Activated CD8-positive, alpha-beta memory T cell treated with anti-CD3 and anti-CD28 coated beads for 48 hours (primary cell): ENCODE data around the gene PPP1R9B.
A peak's percentile ranks its signal among the peaks of the same experiment; 100 is the strongest.

Source experiments
- DNase-seq, 3 experiments: peaks; one replicate each; pipeline ENCODE4 v3.0.0-alpha.2; 2020; ENCODE audit warnings: low read depth in 2 of 3, low spot score in 2 of 3

PPP1R9B gene

DNA sequence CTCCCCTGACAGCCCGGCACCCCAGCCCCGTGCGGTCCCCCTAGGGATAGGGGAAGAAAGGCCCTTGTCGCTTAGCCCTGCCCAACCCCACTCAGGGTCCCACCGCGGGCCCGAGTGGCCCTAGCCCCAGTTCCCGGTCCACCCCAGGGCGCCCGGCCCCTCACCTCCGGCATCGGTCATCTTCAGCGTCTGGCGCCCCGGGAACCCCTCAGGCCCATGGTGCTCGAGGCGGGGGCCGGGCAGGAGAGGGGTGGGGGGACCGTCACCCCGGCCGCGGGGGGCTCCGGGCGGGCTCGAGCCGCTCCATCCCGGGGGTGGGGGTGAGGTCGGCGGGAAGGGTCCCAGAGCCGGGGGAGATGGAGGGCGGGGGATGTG, 21.1 kb downstream of the PPP1R9B start:
- DNase-seq, result no peak

DNA sequence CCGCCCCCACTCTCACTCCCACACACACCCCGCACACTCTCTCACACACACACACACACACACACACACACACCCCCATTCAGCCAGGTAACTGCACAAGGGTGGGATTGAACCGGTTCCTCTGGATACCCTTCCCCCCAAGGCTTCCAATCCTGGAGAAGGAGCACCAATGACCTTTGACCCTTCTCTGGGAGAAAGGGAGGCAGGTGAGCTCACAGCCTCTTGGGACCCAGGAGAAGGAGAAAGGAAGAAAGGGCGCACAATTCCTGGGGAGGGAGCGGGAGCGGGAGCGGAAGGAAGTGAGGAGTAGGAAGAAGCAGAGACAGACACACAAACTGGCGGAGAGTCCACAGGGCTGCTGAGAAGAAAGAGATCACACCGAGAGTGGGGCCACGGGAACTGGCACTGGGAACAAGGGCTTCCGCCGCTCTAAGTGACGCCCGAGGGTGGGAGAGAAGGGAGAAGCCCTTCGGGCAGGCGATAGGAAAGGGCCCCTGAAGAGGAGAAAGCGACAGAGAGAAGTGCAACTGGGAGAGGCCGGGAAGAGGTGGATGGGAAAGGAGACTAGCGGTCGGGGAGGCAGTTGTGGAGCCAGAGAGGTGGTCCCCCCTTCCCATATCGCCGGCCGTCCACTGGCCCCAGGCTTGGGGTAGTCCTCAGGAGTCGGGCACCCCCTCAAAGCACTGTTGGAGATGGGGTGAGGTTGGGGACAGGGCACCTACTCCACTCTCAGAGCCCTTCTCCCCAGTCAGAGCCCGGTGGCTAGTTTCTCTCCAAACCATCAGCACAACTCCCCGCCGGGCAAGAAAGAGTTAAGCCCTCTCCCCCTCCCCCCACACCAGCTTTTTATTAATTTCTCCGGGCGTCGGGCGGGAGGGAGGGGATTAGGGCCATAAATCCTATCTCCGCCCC, 21.8 kb downstream of the PPP1R9B start:
- DNase-seq, result no peak

DNA sequence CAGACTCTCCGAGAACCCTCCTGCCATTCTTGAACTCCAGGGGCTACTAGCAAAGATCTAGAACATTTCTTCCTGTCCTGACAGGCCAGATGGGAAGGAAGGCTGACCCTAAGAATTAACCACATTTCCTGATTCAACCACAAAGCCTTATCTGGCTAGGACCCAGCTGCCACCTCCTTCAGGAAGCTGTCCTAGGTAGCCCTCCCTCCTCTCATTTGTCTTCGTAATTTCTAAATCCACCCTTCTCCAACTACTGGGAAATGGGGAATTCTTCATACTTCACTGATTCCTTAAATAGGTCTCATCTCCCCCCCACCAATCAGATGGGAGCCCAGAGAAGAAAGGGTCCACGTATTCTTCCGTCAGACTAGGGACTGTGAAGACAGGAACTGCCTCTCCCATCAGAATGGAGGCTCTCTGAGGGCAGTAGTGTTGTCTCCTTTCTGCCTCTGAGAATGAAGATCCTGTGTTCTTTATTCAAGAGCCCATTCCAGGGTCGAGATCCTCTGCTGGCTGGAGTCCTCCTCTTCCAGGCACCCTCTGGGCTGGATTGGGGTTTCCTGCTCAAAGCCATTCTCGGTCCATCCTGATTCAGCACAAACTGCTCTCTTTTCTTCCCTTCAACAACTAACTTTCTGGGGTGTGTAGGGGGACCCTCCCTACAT, 22.6 kb downstream of the PPP1R9B start:
- no peak for DNase-seq

DNA sequence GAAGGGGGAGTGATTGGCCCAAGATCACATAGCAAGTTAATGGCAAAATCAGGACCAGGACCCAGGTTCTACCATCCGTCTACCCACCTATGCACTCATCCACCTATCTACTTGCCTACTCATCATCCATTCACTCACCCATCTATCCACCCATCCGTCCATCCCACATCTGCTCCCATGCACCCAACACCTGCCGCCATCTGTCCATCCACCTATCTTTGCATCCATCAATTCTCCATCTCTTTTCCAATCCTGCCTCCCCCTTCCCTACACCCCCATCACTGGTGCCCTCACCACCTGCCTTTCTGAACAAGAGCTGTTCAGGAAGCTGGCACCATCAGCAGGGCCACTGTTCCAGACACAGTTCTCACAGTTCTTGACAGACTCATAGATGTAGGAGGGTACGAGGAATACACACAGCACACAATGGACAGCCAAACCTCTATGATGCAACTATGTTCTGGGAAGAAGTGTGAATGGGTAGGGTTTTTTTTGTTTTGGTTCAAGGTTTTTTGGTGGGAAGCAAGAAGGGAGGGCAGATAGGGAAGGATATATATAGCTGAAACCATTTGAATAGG, 25.0 kb downstream of the PPP1R9B start:
- no peak for DNase-seq

DNA sequence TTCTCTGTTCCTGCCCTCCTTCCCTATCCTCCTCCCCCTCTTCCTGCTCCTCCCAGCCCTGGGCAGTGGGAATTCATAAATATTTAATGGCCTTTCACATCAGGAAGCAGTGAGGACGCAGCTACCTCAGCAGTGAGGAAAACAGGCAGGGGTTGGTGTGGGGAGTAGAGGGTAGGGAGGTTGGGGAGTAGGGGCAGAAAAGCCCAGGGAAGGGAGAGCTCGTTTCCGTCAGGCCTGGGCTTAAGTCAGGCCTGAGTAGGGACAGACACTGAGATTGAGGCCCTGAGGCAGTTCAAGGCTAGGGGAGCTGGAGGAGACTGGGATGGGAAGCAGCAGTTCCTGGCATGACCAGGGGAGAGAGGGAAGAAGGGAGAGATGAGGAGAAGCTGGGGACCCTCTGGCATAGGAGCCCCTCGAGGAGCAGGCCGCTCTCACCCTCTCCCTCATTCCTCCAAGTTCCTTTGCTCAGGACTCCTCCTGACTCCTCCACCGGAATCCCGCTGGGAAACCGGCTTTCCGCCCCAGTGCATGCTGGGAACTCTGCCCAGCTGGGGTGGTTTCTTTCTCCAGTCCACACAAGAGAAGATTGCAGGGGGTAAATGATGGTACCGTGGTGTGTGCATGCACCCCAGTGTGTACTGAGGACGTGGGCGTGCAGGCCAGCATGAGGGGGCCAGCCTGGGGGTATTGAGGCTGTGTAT, 26.7 kb downstream of the PPP1R9B start:
- no peak for DNase-seq

DNA sequence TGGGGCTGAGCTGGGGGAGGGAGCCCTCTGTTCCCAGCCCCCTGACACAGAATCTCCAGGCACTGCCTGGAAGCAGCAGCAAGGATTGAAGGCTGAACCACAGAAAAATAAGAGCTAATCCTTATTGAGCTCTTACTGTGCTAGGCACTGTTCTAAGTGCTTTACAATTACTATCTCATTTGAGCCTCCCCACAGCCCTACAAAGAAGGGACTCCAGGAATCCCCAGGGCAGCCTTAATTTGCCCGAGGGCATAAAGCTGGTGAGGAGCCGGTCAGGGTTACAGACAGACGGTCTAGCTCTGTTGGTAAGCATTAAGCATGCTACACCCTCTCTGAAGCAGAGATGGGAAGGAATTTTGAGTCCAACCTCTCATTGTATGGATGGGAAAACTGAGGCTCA, 27.5 kb downstream of the PPP1R9B start:
- no peak for DNase-seq

DNA sequence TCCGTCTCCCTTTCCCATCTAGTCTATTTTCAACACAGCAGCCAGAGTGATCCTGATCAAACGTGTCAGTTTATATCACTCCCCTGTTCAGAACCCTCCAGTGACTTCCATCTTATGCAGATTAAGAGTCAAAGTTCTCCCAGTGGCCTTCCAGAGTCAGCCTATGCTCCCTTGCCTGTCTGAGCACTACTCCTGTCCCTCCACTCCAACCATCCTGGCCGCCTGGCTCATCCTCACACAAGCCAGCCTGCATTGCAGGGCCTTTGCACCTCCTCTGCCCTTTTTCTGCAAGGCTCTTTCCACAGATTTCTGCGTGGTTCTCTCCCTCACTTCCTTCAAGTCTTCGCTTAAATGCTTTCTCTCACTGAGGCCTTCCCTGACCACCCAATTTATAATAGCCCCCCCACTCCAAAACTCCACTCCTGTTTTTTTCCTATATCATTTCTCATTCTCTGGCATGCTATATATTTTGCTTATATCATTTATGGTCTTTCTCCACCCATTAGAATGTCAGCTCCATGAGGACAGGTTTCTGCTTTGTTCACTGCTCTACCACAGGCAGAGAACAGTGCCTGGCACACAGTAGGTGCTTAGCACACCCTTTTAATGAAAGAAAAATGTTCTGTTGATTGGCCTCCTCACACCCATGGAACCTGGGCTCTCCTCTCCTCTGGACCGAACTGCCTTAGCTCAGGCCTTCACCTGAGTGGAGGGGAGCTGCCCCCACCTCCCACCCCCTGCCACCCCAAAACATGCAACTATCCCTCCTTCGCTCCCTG, 29.8 kb downstream of the PPP1R9B start:
- DNase-seq, result no peak

DNA sequence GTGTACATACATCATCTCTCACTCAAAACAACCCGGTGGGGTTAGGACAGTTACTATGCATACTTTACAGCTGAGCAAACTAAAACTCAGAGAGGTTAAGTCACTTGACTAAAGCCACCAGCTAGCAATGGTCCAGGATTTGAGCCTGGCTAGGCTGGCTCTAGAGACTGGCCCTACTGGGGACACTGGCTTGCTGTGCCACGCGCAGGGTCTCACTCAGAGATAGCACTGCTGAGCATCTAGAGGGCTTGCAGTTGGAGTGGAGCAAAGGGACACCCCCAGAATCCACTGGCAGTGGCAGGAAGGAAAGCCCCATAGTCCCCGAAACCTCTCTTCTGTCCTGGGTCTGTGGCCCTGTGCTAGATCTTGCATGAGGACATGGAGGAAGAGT, 31.7 kb downstream of the PPP1R9B start:
- no peak for DNase-seq

DNA sequence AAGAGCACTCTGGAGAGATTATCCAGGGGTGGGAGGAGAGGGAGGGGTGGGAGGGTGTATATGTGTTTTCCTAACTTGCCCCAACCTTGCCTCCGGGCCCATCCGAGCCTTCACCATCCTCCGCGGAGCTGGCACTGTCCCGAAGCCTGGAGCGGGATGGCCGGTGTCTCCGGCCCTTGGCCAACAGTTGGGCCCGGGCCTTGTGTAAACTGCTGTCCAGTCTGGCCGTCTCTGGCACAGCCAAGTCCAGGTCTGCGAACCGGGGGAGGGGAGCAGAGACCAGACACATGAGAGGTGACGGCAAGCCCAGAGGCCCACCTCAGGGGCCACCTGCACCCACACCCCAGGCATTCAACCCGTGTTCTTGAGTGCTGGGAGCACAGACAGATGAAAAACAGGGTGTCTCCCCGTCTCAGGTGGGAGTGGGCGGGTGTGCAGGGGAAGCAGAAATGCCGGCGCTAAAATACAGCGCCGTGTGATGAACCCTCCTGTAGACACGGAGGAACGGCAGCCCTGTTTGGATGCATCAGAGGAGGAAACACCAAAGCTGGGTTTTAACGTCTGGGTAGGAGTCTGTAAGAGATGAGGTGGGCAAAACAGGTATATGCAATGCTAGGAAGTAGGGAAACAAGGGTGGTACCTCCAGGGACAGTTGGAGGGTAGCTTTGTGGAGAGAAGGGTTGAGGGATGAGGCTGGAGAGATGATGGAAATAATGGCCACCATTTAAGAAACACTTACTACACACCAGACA, 32.2 kb downstream of the PPP1R9B start:
- no peak for DNase-seq

DNA sequence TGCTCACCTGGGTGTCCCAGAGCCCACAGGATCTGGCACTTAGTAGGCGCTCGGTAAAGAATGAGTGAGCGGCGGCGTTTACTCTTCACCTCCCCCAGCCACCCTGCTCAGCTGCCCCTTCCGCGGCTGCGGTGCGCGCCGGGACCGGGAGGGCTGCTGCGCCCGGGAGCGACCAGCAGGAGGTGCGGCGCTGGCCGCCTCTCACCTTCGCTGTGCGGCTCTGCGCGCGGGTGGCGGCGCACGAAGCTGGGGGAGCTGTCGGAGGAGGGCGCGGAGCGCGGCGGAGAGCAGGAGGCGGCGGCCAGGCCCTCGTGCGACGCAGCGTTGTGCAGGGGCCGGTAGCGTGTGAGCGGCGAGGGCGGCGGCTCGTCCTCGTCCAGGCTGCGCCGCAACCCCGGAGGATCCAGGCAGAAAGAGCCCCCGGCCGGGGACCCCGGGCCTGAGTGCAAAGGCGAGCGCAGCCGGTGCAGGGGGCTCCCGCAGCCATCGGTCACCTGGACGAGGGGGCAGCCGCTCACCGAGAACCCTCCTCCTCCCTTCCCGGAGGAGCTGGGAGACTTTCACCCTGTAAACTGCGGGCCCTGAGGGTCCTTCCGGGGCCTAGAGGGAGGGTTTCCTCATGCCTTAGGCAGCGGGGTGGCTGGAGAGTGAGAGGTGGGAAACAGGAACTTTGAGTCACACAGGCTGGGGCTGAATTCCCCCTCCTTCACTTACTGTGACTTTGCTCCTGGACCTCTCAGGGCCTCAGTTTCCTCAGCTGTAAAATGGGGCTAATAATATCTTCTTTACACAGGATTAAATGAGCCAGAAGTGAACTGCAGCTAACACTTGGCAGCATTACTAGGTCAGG, 33.0 kb downstream of the PPP1R9B start:
- peak in 1 of 3 experiments; percentile 38 for DNase-seq

DNA sequence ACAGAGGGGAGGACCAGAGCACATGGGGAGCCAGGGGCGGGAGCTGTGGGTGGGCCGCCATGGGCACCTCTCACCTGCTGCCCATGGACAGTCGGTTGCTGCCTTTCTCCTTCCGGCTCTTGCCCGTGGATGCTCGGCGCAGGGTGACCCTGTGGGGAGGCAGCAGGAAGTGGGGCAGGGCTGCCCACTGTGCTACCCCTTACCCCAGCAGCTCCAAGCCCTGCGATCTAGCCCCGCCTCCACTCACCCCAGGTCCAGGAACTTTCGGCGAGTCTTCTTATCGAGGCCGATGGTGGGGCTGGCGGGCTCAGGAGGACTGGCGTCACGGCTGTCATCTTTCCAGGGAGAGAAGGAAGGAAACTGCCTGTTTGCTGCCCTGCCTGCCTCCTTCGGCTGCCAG, 34.7 kb downstream of the PPP1R9B start:
- no peak for DNase-seq

DNA sequence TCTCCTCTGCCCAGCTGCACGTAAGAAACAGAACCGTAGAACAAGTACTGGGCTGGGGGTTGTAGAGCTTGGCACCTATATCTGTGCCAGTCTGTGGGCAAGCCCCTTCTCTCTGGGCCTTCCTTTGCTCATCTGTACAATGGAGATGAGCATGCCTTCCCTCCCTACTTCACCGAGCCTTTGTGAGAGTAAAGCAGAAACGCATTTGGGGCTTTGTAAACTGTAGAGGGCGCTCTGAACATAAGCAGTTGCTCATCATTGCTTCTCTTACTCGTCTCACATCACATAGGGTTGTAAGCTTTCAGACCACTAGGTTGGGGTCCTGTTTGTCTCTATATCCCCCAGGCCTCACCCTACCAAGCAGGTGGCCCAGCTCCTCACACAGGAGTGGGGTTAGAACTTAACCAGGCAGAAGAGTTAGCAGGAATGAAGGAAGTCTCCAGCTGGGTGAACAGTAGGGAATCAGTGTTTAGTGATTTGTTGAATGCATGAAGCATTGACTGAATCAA, 35.6 kb downstream of the PPP1R9B start:
- DNase-seq, result no peak

DNA sequence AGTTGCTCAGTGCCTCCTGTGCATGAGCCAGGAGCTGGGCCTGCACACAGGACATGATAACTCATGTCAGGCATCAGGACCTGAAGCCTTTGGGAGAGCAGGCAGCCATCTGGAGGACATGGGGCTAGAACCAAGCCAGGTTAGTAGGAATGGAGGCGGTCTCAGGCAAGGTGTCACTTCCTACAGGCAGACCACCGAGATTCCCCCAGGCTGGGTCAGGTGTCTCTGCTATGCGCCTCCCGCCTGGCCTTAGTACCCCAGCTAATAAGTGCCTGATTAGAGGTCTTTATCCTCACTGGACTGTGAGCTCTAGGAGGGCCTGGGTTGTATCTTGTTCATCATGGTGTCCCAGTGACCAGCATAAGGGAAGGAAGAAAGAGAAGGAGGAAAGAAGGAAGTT, 36.1 kb downstream of the PPP1R9B start:
- no peak for DNase-seq

DNA sequence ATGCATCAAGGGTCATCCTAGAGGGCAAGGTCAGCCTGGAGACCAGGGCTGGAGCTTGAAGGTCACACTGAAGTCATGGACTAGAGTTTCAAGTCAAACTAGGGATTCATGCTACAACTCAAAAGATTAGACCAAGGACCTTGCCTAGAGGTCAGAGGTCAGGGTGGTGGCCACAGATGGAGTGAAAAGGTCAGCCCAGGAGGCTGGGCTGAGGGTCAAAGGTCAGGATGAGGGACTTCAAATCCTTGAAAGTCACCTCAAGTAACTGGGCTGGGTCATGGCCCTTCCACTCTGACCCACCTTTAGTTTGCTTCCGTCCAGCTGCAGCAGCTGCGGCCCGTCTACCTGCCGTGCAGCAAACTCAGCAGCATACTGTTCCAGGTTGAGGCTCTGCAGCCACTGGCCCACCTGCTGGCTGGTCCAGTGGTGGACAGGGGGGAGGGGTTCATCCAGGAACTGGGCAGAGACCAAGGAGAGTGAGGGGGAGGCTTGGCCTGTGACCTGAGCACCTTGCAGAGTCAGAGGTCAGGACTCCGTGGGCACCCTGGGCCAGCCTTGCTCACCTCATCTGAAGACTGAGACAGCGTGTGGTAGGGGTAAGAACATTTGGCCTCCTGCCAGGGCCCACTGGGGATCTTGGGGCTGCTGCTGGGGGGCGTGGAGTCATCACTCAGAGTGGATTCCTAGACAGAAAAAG, 36.7 kb downstream of the PPP1R9B start:
- no peak for DNase-seq

DNA sequence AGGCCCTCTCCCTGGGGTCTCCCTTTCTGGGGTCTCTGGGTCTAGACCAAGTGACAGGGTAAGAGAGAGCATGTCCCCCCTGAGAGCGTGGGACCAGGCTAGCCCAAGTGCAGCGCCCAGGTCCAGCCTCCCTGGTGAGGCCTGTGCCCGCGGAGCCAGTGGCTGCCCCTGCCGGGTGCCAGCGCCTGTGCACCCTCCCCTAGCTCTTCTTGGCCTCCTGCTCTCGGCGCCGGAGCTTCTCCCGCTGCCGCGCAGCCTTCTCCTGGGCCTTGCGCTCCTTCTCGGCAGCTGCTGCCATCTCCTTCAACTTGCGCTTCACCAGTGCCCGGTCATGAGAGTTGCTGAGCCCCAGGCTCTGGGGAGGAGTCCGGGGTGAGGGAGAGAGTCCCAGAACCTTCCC, 37.8 kb downstream of the PPP1R9B start:
- DNase-seq, result no peak

DNA sequence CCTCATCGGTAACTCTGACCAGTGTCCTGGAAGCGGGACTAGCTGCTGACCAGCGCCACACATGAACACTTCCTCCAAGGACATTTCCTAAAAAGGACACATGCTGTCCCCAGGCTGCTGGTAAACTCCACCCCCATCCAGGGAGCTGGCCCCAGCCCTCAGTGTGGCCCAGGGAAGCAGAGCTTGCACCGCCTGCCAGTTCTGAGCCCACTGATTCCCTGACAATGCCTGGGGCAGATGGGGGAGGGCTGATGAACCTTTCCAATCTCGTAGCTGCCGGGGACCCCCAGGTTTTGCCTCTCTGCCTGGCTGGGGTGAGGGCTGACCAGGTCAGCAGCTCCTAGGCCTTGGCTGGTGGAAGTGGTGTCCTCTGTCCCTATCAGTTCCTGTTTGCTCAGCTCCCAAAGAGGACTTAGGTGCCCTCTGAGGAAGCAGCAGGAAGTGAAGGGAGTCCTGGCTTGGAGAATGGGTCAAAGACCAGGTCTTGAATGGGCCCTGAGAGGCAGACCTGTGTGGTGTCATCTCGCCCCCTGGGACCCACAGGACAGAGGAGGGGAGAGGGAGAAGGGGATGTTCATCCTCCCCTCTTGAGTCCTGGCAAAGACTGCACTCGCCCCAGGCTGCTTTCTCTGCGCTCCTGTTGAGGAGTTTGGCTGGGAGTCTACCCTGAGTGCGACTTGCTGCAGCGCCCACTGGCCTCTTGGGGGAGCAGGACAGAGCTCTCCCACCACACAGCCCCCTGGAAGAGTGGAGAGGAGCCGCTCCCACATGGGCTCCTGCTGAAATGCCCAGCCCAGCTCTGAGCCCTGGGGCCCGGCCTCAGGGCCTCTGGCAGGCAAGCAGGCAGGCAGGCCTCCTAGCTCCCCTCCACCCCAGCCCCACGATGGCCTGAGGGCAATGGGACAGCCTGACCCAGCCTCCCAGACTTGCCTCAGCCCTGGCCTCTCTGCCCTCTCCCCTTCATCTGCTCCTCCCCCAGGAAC, 38.5 kb downstream of the PPP1R9B start:
- no peak for DNase-seq

DNA sequence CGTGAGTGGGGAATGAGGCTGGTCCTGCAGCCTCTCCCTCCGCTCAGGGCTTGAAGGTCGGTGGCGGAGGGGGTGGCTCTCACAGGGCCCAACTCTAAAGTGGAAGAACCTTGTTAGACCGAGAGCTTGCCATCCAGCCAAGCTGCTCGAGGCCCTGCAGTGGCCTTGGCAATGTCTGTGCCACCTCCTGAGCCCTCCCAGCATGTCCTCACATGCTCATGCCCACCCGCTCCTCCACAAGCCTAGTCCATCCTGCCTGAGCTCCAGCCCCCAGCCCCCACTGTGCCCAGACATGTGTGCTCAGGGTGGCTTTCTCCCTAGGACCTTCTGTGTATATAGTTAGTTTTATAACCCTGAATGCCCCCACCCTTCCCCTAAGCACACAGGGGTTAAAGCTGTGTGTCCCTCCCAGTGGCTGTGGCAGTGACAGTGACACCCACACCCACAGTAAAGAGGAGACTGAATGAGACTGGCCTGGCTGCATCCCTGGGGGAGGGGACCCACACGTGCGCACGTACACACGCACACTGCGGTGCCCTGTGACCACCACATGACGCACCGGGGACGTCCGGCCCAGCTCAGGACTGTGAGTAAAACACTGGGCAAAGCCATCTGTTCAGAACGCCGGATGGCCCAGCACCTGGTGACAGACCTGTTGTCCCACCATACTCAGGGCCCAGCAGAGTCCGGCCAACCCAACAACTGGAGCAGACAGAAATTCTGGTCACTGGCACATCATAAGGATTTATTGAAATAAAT, 39.7 kb downstream of the PPP1R9B start:
- no peak for DNase-seq
